Measurements from ENCODE around the gene PLCD1.

DNA sequence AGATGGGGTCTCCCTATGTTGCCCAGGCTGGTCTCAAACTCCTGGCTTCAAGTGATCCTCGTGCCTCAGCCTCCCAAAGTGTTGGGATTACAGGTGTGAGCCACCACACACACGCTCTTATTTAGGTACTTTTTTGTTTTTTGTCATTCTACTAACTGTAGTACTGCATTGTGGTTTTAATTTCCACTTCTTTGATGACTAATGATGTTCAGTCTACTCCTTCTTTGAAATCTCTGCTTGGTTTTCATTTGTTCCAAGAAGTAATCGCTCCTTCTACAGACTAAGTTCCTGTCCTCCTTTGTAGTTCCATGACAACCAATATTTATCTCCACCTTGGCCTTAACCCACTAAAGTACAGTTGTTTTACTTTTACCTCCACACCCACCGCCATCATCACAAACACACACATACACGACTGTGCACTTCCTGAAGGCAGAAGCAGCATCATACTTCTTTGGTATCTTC, 9.0 kb upstream of the PLCD1 start:
- TF ChIP-seq, protein P1, sequence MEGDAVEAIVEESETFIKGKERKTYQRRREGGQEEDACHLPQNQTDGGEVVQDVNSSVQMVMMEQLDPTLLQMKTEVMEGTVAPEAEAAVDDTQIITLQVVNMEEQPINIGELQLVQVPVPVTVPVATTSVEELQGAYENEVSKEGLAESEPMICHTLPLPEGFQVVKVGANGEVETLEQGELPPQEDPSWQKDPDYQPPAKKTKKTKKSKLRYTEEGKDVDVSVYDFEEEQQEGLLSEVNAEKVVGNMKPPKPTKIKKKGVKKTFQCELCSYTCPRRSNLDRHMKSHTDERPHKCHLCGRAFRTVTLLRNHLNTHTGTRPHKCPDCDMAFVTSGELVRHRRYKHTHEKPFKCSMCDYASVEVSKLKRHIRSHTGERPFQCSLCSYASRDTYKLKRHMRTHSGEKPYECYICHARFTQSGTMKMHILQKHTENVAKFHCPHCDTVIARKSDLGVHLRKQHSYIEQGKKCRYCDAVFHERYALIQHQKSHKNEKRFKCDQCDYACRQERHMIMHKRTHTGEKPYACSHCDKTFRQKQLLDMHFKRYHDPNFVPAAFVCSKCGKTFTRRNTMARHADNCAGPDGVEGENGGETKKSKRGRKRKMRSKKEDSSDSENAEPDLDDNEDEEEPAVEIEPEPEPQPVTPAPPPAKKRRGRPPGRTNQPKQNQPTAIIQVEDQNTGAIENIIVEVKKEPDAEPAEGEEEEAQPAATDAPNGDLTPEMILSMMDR (IDR thresholded peaks at IDR 0.05; ENCODE audit: low read length): no peak
- no peak for TF ChIP-seq EZH2 (optimal IDR thresholded peaks at IDR 0.05; ENCODE audit: low read depth, low read length)

Data from MM.1S (cell line).